ENCODE results near the gene SHC2.

Gene SHC2

DNA sequence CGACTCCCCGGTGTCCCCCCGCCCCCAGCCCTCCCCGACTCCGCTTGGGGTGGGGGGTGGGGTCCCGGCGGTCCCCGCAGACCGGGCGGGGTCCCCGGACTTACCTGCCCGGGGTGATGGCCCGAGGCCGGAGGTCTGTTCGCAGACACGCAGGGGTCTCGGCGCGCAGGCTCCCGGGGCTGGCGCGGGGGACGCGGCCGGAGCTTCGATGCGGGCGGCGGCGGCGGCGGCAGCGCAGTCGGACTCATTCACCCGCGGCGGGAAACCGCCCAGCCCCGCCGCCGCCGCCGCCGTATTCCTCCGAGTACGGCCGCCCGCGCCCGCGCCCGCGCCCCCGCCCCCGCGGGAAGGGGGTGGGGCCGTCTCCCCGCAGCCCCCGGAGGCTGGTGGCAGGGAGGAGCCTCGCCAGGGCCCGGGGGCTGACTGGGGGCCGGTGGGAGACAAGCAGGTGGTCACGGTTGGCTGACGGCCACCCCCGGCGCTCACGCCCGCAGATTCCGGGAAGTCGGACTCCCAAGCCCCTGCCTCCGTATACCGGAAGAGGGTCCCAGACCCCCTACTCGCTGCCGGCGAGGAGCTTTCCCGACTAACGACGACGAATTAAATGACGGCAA lies 51.8 kb downstream of the SHC2 start, which contains the start of gene C2CD4C (continued):
- TF ChIP-seq, protein P1, sequence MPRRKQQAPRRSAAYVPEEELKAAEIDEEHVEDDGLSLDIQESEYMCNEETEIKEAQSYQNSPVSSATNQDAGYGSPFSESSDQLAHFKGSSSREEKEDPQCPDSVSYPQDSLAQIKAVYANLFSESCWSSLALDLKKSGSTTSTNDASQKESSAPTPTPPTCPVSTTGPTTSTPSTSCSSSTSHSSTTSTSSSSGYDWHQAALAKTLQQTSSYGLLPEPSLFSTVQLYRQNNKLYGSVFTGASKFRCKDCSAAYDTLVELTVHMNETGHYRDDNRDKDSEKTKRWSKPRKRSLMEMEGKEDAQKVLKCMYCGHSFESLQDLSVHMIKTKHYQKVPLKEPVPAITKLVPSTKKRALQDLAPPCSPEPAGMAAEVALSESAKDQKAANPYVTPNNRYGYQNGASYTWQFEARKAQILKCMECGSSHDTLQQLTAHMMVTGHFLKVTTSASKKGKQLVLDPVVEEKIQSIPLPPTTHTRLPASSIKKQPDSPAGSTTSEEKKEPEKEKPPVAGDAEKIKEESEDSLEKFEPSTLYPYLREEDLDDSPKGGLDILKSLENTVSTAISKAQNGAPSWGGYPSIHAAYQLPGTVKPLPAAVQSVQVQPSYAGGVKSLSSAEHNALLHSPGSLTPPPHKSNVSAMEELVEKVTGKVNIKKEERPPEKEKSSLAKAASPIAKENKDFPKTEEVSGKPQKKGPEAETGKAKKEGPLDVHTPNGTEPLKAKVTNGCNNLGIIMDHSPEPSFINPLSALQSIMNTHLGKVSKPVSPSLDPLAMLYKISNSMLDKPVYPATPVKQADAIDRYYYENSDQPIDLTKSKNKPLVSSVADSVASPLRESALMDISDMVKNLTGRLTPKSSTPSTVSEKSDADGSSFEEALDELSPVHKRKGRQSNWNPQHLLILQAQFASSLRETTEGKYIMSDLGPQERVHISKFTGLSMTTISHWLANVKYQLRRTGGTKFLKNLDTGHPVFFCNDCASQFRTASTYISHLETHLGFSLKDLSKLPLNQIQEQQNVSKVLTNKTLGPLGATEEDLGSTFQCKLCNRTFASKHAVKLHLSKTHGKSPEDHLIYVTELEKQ (tag by site-specific recombination; IDR thresholded peaks at IDR 0.05; ENCODE audit: borderline replicate concordance), result no peak
- TF ChIP-seq KLF7 (tag by site-specific recombination; IDR thresholded peaks at IDR 0.05; ENCODE audit: borderline replicate concordance), result no peak
- no peak for TF ChIP-seq ZNF37A (tag by site-specific recombination; IDR thresholded peaks at IDR 0.05)
- TF ChIP-seq ZNF157 (tag by site-specific recombination; IDR thresholded peaks at IDR 0.05), result no peak
- no peak for TF ChIP-seq ZNF670 (tag by site-specific recombination; IDR thresholded peaks at IDR 0.05; ENCODE audit: low read depth)
- TF ChIP-seq ZNF76 (tag by site-specific recombination; IDR thresholded peaks at IDR 0.05; ENCODE audit: borderline replicate concordance, low read depth), result peak; percentile 38; the same call in 1 of the 2 replicates
- no peak for TF ChIP-seq ZNF707 (tag by site-specific recombination; IDR thresholded peaks at IDR 0.05)
- TF ChIP-seq ZXDB (tag by site-specific recombination; IDR thresholded peaks at IDR 0.05), result no peak
- no peak for TF ChIP-seq ZNF560 (tag by site-specific recombination; IDR thresholded peaks at IDR 0.05; ENCODE audit: borderline replicate concordance)
- no peak for TF ChIP-seq ZNF302 (tag by site-specific recombination; IDR thresholded peaks at IDR 0.05; ENCODE audit: low read depth)
- TF ChIP-seq, protein P2, sequence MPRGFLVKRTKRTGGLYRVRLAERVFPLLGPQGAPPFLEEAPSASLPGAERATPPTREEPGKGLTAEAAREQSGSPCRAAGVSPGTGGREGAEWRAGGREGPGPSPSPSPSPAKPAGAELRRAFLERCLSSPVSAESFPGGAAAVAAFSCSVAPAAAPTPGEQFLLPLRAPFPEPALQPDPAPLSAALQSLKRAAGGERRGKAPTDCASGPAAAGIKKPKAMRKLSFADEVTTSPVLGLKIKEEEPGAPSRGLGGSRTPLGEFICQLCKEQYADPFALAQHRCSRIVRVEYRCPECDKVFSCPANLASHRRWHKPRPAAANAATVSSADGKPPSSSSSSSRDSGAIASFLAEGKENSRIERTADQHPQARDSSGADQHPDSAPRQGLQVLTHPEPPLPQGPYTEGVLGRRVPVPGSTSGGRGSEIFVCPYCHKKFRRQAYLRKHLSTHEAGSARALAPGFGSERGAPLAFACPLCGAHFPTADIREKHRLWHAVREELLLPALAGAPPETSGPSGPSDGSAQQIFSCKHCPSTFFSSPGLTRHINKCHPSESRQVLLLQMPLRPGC (tag by site-specific recombination; IDR thresholded peaks at IDR 0.05), result no peak
- TF ChIP-seq ZNF335 (tag by site-specific recombination; conservative IDR thresholded peaks at IDR 0.05), result peak; percentile 73
- TF ChIP-seq ZNF629 (tag by site-specific recombination; IDR thresholded peaks at IDR 0.05), result peak; percentile 80
- no peak for TF ChIP-seq ZNF292 (tag by site-specific recombination; IDR thresholded peaks at IDR 0.05; ENCODE audit: borderline replicate concordance, low read depth)
- no peak for TF ChIP-seq ZNF521 (tag by site-specific recombination; IDR thresholded peaks at IDR 0.05)
- no peak for TF ChIP-seq ZNF132 (tag by site-specific recombination; IDR thresholded peaks at IDR 0.05; ENCODE audit: borderline replicate concordance)
- no peak for TF ChIP-seq KLF1 (tag by site-specific recombination; IDR thresholded peaks at IDR 0.05)
- no peak for TF ChIP-seq BCL11B (tag by site-specific recombination; IDR thresholded peaks at IDR 0.05; ENCODE audit: low read depth)
- TF ChIP-seq ZNF324 (tag by site-specific recombination; IDR thresholded peaks at IDR 0.05), result no peak
- no peak for TF ChIP-seq ZNF510 (tag by site-specific recombination; IDR thresholded peaks at IDR 0.05; ENCODE audit: insufficient replicate concordance)
- no peak for TF ChIP-seq OSR2 (tag by site-specific recombination; IDR thresholded peaks at IDR 0.05)
- TF ChIP-seq ZNF274 (IDR thresholded peaks at IDR 0.05; ENCODE audit: low read length), result no peak
- TF ChIP-seq ZNF274 (tag by site-specific recombination; IDR thresholded peaks at IDR 0.05; ENCODE audit: borderline replicate concordance), result no peak
- TF ChIP-seq ZNF621 (tag by site-specific recombination; IDR thresholded peaks at IDR 0.05), result no peak
- no peak for TF ChIP-seq KLF16 (tag by site-specific recombination; IDR thresholded peaks at IDR 0.05)
- TF ChIP-seq, protein P3, sequence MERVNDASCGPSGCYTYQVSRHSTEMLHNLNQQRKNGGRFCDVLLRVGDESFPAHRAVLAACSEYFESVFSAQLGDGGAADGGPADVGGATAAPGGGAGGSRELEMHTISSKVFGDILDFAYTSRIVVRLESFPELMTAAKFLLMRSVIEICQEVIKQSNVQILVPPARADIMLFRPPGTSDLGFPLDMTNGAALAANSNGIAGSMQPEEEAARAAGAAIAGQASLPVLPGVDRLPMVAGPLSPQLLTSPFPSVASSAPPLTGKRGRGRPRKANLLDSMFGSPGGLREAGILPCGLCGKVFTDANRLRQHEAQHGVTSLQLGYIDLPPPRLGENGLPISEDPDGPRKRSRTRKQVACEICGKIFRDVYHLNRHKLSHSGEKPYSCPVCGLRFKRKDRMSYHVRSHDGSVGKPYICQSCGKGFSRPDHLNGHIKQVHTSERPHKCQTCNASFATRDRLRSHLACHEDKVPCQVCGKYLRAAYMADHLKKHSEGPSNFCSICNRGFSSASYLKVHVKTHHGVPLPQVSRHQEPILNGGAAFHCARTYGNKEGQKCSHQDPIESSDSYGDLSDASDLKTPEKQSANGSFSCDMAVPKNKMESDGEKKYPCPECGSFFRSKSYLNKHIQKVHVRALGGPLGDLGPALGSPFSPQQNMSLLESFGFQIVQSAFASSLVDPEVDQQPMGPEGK (tag by site-specific recombination; IDR thresholded peaks at IDR 0.05), result peak; percentile 15; the same call in 1 of the 2 replicates
- 0 out of 2 replicates have a peak, but pooled peaks have one; percentile 4 for TF ChIP-seq KLF8 (tag by site-specific recombination; IDR thresholded peaks at IDR 0.05)
- TF ChIP-seq HOXA7 (CRISPR knock-in tag; IDR thresholded peaks at IDR 0.05; ENCODE audit: borderline replicate concordance), result no peak
- TF ChIP-seq SP3 (tag by site-specific recombination; IDR thresholded peaks at IDR 0.05), result no peak
- peak; percentile 25; the same call in 1 of the 2 replicates for TF ChIP-seq GLIS2 (tag by site-specific recombination; IDR thresholded peaks at IDR 0.05)
- TF ChIP-seq ZSCAN23 (tag by site-specific recombination; IDR thresholded peaks at IDR 0.05), result no peak
- peak; percentile 69 for TF ChIP-seq ZBTB20 (tag by site-specific recombination; IDR thresholded peaks at IDR 0.05)
- TF ChIP-seq, protein P4, sequence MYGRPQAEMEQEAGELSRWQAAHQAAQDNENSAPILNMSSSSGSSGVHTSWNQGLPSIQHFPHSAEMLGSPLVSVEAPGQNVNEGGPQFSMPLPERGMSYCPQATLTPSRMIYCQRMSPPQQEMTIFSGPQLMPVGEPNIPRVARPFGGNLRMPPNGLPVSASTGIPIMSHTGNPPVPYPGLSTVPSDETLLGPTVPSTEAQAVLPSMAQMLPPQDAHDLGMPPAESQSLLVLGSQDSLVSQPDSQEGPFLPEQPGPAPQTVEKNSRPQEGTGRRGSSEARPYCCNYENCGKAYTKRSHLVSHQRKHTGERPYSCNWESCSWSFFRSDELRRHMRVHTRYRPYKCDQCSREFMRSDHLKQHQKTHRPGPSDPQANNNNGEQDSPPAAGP (tag by site-specific recombination; IDR thresholded peaks at IDR 0.05), result peak; percentile 51

Measured in HEK293 (cell line).